IMR-90 (cell line): ENCODE data around the gene DESI2. TPM values are rescaled to one million over a fixed set of nuclear protein-coding genes. Genes with fewer than 3 reads are reported as not detected.

Experiments used
- ATAC-seq: fragments of 200-7000 bp; cut with Tn5 transposase; 2 replicates; pipeline ENCODE4 v1.9.1; 2020; ENCODE audit warnings: low read depth, mild to moderate bottlenecking, moderate library complexity
- BruUV-seq: library from RNA; stranded (reverse); fragments of 400-500 nt; replicated peaks from 2 replicates; lab custom pipeline; 2021; lab: Mats Ljungman, UMichigan
- CTCF ChIA-PET: fragments of 300-600 bp; formaldehyde crosslinking; extraction: SDS; loops from one replicate; lab custom pipeline; 2021; ENCODE audit warnings: antibody characterized with exemption; lab: Yijun Ruan, JAX
- POLR2A ChIA-PET: fragments of 300-600 bp; sonication (Branson Sonifier 250); formaldehyde crosslinking; loops from one replicate; lab custom pipeline; 2022; ENCODE audit warnings: antibody characterized with exemption; ENCODE audit not compliant: unreplicated experiment; lab: Charles Lee
- DNase-seq: peaks from one replicate; pipeline ENCODE4 v3.0.0; 2013
- H2AFZ ChIP-seq: replicated peaks from 2 replicates; pipeline ENCODE3; 2013; ENCODE audit warnings: low read length, mild to moderate bottlenecking; ENCODE audit not compliant: poor library complexity
- H2AK5ac ChIP-seq: 2 replicates; pipeline ENCODE4 v1.6.1; 2013; ENCODE audit warnings: low read depth, low read length, inconsistent platforms
- H2AK9ac ChIP-seq: replicated peaks from 2 replicates; pipeline ENCODE3; 2013; ENCODE audit warnings: mild to moderate bottlenecking, low read depth, low read length, moderate library complexity; ENCODE audit not compliant: poor library complexity
- H2BK120ac ChIP-seq: 2 replicates; pipeline ENCODE4 v1.6.1; 2013; ENCODE audit warnings: low read depth, low read length, inconsistent platforms
- H2BK15ac ChIP-seq: 3 replicates; pipeline ENCODE4 v1.6.1; 2013; ENCODE audit warnings: low read depth, low read length, inconsistent platforms
- H2BK20ac ChIP-seq: 2 replicates; pipeline ENCODE4 v1.6.1; 2013; ENCODE audit warnings: low read depth, mild to moderate bottlenecking, inconsistent platforms, low read length, moderate library complexity
- H2BK5ac ChIP-seq: 2 replicates; pipeline ENCODE4 v1.6.1; 2013; ENCODE audit warnings: mild to moderate bottlenecking, low read depth, low read length, inconsistent platforms; ENCODE audit not compliant: poor library complexity, severe bottlenecking
- H3K14ac ChIP-seq: replicated peaks from 2 replicates; pipeline ENCODE4 v1.6.1; 2013; ENCODE audit warnings: low read depth, low read length, inconsistent platforms
- H3K18ac ChIP-seq: 2 replicates; pipeline ENCODE4 v1.6.1; 2013; ENCODE audit warnings: low read depth, low read length, control low read depth
- H3K23ac ChIP-seq: 2 replicates; pipeline ENCODE4 v1.6.1; 2013; ENCODE audit warnings: low read depth, low read length, inconsistent platforms
- H3K27ac ChIP-seq: 2 replicates; pipeline ENCODE4 v1.5.1; 2013; ENCODE audit warnings: mild to moderate bottlenecking, control low read depth, low read length; ENCODE audit not compliant: insufficient read depth
- H3K27me3 ChIP-seq: 2 replicates; pipeline ENCODE4 v1.6.1; 2013; ENCODE audit warnings: low read length; ENCODE audit not compliant: control insufficient read depth, insufficient read depth
- H3K36me3 ChIP-seq: 2 replicates; pipeline ENCODE4 v1.6.1; 2013; ENCODE audit warnings: low read length, mixed read lengths; ENCODE audit not compliant: control insufficient read depth, insufficient read depth
- H3K4ac ChIP-seq: 2 replicates; pipeline ENCODE4 v1.6.1; 2013; ENCODE audit warnings: low read depth, low read length, inconsistent platforms
- H3K4me1 ChIP-seq: 2 replicates; pipeline ENCODE4 v1.6.1; 2013; ENCODE audit warnings: low read length, mixed read lengths; ENCODE audit not compliant: control insufficient read depth, insufficient read depth
- H3K4me2 ChIP-seq: 2 replicates; pipeline ENCODE4 v1.6.1; 2013; ENCODE audit warnings: low read depth, mild to moderate bottlenecking, control low read depth, low read length, moderate library complexity
- H3K4me3 ChIP-seq: 2 replicates; pipeline ENCODE4 v1.5.1; 2013; ENCODE audit warnings: low read depth, mild to moderate bottlenecking, control low read depth, low read length, moderate library complexity; ENCODE audit not compliant: insufficient read depth
- H3K56ac ChIP-seq: 2 replicates; pipeline ENCODE4 v1.6.1; 2013; ENCODE audit warnings: low read length, inconsistent platforms; ENCODE audit not compliant: insufficient read depth; ENCODE audit errors: extremely low read depth
- H3K79me1 ChIP-seq, 2 experiments: 2 replicates each; pipeline ENCODE4 v1.6.1; 2013; ENCODE audit warnings: low read length in 2 of 2, inconsistent platforms in 1 of 2, low read depth in 1 of 2
- H3K9ac ChIP-seq: 2 replicates; pipeline ENCODE4 v1.6.1; 2013; ENCODE audit warnings: low read depth, low read length, control low read depth
- H3K9me1 ChIP-seq: 2 replicates; pipeline ENCODE4 v1.6.1; 2013; ENCODE audit warnings: low read length, inconsistent platforms; ENCODE audit not compliant: insufficient read depth
- H3K9me3 ChIP-seq: 2 replicates; pipeline ENCODE4 v1.6.1; 2013; ENCODE audit warnings: low read length; ENCODE audit not compliant: control insufficient read depth, insufficient read depth
- H4K20me1 ChIP-seq: 2 replicates; pipeline ENCODE4 v1.6.1; 2013; ENCODE audit warnings: low read length, inconsistent platforms; ENCODE audit not compliant: insufficient read depth
- H4K5ac ChIP-seq: 2 replicates; pipeline ENCODE4 v1.6.1; 2013; ENCODE audit warnings: mild to moderate bottlenecking, low read depth, low read length, control low read depth
- H4K8ac ChIP-seq, 2 experiments: 2 replicates each; pipeline ENCODE4 v1.6.1; 2013; ENCODE audit warnings: low read depth in 2 of 2, low read length in 2 of 2, control low read depth in 1 of 2, inconsistent platforms in 1 of 2
- H4K91ac ChIP-seq: 2 replicates; pipeline ENCODE4 v1.6.1; 2013; ENCODE audit warnings: low read depth, low read length, inconsistent platforms; ENCODE audit not compliant: insufficient read depth
- FOS ChIP-seq: fragments of 150-350 bp; IDR thresholded peaks from 2 replicates; pipeline ENCODE4 v1.6.1; 2016; ENCODE audit warnings: low read depth, low read length
- MAFK ChIP-seq: IDR thresholded peaks from 2 replicates; pipeline ENCODE4 v1.6.1; 2012; ENCODE audit warnings: low read depth, low read length, improper control_type of control experiment
- MAZ ChIP-seq: IDR thresholded peaks from 2 replicates; pipeline ENCODE4 v1.6.1; 2012; ENCODE audit warnings: low read depth, mild to moderate bottlenecking, low read length, improper control_type of control experiment, moderate library complexity, borderline replicate concordance
- MXI1 ChIP-seq: IDR thresholded peaks from 2 replicates; pipeline ENCODE4 v1.6.1; 2012; ENCODE audit warnings: low read depth, mild to moderate bottlenecking, low read length, moderate library complexity, borderline replicate concordance
- NFE2L2 ChIP-seq: fragments of 150-350 bp; IDR thresholded peaks from 2 replicates; pipeline ENCODE4 v1.6.1; 2016; ENCODE audit warnings: low read depth, mild to moderate bottlenecking, low read length
- RCOR1 ChIP-seq: IDR thresholded peaks from 2 replicates; pipeline ENCODE4 v1.6.1; 2012; ENCODE audit warnings: mild to moderate bottlenecking, low read length, improper control_type of control experiment; ENCODE audit not compliant: insufficient replicate concordance
- SMC3 ChIP-seq: fragments of 150-350 bp; IDR thresholded peaks from 2 replicates; pipeline ENCODE4 v1.6.1; 2016; ENCODE audit warnings: low read depth, mild to moderate bottlenecking, antibody characterized with exemption, low read length, moderate library complexity
- WGBS, 2 experiments: methylation state at CpG; one replicate each; pipeline versions ENCODE4 v1.1.5 to v1.1.7; 2013; ENCODE audit warnings: missing lambda C conversion rate in 2 of 2; ENCODE audit not compliant: insufficient read length in 1 of 2; ENCODE audit errors: extremely low coverage in 2 of 2; 5-methylcytosine and 5-hydroxymethylcytosine counted together
- dilution Hi-C: fragments of 300-500 bp; cut with HindIII; formaldehyde crosslinking; loops from one replicate; pipeline ENCODE4 v1.14.3; 2018; ENCODE audit warnings: low sequenced_read_pairs; ENCODE audit not compliant: unreplicated experiment
- in situ Hi-C: fragments of 300-500 bp; cut with MboI; formaldehyde crosslinking; loops from 3 replicates; pipeline ENCODE4 v1.14.3; 2019; ENCODE audit warnings: low sequenced_read_pairs, inconsistent platforms, mixed read lengths
- intact Hi-C: fragments of 100-400 bp; cut with micrococcal nuclease; formaldehyde crosslinking; loops from 2 replicates; pipeline ENCODE4 v1.10.0; 2022
- polyA plus RNA-seq, 3 experiments: library from polyadenylated mRNA; depleted of rRNA; stranded (reverse); fragments of >200 nt; gene quantifications; 2 replicates each; pipeline ENCODE4 v1.2.3, GENCODE V29; 2012; ENCODE audit warnings: low replicate concordance in 1 of 3
- total RNA-seq: library from RNA; depleted of rRNA; stranded (reverse); fragments of >200 nt; gene quantifications from 2 replicates; pipeline ENCODE4 v1.2.3, GENCODE V29; 2012
- TF ChIP-seq, protein P1 (sequence below): fragments of 150-350 bp; IDR thresholded peaks from 2 replicates; pipeline ENCODE4 v1.6.1; 2016; ENCODE audit warnings: low read depth, mild to moderate bottlenecking, low read length, moderate library complexity, borderline replicate concordance
- TF ChIP-seq, protein P2 (sequence below): fragments of 150-350 bp; IDR thresholded peaks from 2 replicates; pipeline ENCODE4 v1.6.1; 2017; ENCODE audit warnings: mild to moderate bottlenecking, antibody characterized with exemption, low read length, low read depth

The DESI2 gene
- total and polyA plus RNA-seq, 2 of the 4 experiments (the other 2 are of a cell fraction): 19.0 to 43.6 TPM

DNA sequence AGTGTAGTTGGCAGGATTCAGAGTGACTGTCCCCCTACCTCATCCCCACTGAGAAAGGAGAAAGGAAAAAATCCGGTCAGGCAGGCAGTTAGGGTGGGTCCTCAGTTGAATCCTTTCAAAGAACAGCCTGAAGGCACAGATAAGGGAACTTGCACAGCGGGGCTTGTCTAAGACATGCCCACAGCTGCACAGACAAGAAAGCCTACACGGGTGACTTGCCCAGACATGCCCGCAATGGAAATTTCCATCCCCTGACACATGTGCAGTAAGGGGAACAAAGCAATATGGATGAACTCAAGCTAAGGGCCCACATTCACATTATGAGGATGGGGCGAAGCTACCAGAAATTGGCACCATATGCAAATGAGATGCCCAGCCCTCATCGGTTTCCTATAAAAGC is 82.5 kb downstream of the DESI2 start:
- H3K4me3 ChIP-seq: no peak overlapping the region
- H4K5ac ChIP-seq: peak overlapping the region; percentile 78
- ChIA-PET POLR2A (no interaction called here), CTCF (interaction anchor here (0.6 kb wide), 1 partner anchor 719 kb away, joined by 3 read pairs; no protein-coding TSS in a partner anchor)
- H4K91ac ChIP-seq: no peak overlapping the region; the same call in 1 of the 2 replicates
- H2AK9ac ChIP-seq: no peak overlapping the region
- H3K4ac ChIP-seq: peak overlapping the region; percentile 67; the same call in 1 of the 2 replicates
- H3K56ac ChIP-seq: no peak overlapping the region
- peak overlapping the region; percentile 75; the same call in 1 of the 2 replicates for H2BK20ac ChIP-seq
- peak overlapping the region; percentile 49 for H2BK5ac ChIP-seq
- WGBS, 2 experiments: 90% methylated on average over 2 of the region's 6 CpGs; no CpG with 5 or more reads in 1 of the 2 experiments
- H4K20me1 ChIP-seq: no peaks in the 10 kb centered on the region
- peak overlapping the region; percentile 66 for H2AFZ ChIP-seq
- no peaks in the 10 kb centered on the region for H3K79me1 ChIP-seq
- TF ChIP-seq, protein P1, sequence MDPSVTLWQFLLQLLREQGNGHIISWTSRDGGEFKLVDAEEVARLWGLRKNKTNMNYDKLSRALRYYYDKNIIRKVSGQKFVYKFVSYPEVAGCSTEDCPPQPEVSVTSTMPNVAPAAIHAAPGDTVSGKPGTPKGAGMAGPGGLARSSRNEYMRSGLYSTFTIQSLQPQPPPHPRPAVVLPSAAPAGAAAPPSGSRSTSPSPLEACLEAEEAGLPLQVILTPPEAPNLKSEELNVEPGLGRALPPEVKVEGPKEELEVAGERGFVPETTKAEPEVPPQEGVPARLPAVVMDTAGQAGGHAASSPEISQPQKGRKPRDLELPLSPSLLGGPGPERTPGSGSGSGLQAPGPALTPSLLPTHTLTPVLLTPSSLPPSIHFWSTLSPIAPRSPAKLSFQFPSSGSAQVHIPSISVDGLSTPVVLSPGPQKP: no peak
- no peak for TF ChIP-seq NFE2L2
- TF ChIP-seq SMC3: no peak
- no peak for TF ChIP-seq FOS
- no peak for TF ChIP-seq MXI1
- no peak for TF ChIP-seq MAFK
- no peak for TF ChIP-seq RCOR1
- no peak for TF ChIP-seq MAZ
- TF ChIP-seq, protein P2, sequence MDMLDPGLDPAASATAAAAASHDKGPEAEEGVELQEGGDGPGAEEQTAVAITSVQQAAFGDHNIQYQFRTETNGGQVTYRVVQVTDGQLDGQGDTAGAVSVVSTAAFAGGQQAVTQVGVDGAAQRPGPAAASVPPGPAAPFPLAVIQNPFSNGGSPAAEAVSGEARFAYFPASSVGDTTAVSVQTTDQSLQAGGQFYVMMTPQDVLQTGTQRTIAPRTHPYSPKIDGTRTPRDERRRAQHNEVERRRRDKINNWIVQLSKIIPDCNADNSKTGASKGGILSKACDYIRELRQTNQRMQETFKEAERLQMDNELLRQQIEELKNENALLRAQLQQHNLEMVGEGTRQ: no peak
- H4K8ac ChIP-seq: peak overlapping the region in 1 of 2 experiments; percentile 83; a peak in 3 of 4 replicates
- no peak for ATAC-seq
- H3K36me3 ChIP-seq: no peaks in the 10 kb centered on the region
- peak overlapping the region; percentile 36; the same call in 1 of the 2 replicates for H3K27ac ChIP-seq
- H3K9ac ChIP-seq: no peak overlapping the region; the same call in 1 of the 2 replicates
- H2BK120ac ChIP-seq: peak overlapping the region; percentile 71
- H3K23ac ChIP-seq: no peak overlapping the region; the same call in 1 of the 2 replicates
- H3K4me2 ChIP-seq: no peak overlapping the region
- DNase-seq: peak; percentile 20
- no peaks in the 10 kb centered on the region for H3K27me3 ChIP-seq
- peaks cover 5% of the 10 kb centered on the region for H3K9me3 ChIP-seq
- dilution Hi-C loops (no loop called here), in situ Hi-C loops (no loop called here), intact Hi-C loops (no loop called here)
- no TSS peak for BruUV-seq
- H2BK15ac ChIP-seq: no peak overlapping the region
- H3K14ac ChIP-seq: peak overlapping the region; percentile 57
- H3K18ac ChIP-seq: peak overlapping the region; percentile 90
- H3K9me1 ChIP-seq: no peaks in the 10 kb centered on the region
- H3K4me1 ChIP-seq: no peaks in the 10 kb centered on the region
- H2AK5ac ChIP-seq: no peak overlapping the region
